ENCODE data around the gene DUSP2.

Gene DUSP2

DNA sequence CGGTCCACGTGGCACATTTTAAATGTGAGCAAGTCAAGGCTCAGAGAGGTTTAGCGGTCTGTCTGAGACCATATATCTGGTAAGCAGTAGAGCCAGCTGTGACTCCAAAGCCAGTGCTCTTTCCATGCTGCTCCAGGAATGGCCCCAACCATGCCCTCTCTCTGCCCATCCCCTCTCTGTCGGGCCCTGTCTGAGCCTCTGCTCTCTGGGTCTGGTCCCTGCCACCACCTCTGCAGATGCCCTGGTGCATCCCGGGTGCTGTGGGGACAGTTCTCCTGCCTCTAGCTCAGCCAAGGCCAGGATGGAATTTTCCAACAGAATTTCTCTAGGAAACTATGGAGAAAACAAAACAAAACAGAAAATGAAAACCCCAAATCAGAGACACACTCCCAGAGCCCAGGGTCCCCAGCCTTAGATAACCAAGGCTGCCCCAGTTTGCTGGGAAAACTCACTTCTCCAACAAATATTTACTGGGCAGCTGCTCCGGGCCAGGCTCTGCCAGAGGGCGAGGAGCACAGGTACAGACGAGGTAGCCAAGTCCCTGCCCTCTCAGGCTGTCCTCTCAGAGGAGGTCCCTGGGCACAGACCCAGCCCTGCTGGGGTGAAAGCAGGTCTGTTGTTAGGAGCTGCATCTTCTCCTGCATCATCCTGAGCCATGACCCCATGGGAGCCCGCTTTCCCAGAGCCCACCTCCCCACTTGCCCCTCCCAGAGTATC lies 38.1 kb downstream of the DUSP2 start:
- H3K36me3 ChIP-seq (ENCODE audit: control insufficient read depth, low read depth, low read length), result no peaks in the 10 kb centered on the region
- H3K27ac ChIP-seq (ENCODE audit: low read length), result no peak overlapping the region
- H3K4me1 ChIP-seq (ENCODE audit: control insufficient read depth, low read depth, low read length), result peaks cover 14% of the 10 kb centered on the region
- no peak overlapping the region for H3K4me3 ChIP-seq (ENCODE audit: low read length)
- no peaks in the 10 kb centered on the region for H3K9me3 ChIP-seq (ENCODE audit: control insufficient read depth, low read depth, low read length)
- H3K9ac ChIP-seq (ENCODE audit: low read length), result no peak overlapping the region
- no peaks in the 10 kb centered on the region for H3K27me3 ChIP-seq (ENCODE audit: control insufficient read depth, insufficient read depth, low read length)

DNA sequence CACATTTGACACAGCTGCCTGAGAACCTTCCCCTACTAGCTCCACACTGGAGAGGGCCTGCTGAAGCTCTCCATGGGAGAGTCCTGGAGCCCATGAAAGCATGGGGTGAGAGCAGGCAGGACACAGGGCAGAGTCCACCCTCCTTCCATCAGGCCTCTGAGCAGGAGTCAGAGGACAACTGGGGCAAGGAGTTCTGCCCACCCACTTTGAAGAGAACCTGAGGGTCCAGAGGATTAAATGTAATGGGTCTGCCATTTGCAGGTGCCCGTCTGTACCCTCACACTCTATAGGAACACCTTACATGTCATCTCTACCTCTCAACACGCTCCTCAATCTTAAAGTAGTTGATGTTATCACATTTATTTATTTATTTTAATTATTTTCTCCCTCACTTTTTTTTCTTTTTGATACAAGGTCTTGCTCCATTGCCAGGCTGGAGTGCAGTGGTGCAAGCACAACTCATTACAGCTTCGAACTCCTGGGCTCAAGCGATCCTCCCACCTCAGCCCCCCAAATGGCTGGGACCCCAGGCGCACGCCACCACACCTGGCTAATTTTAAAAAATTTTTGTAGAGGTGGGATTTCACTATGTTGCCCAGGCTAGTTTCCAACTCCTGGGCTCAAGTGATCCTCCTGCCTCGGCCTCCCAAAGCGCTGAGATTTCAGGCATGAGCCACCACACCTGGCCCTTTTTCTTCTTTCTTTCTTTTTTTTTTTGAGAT lies 39.1 kb downstream of the DUSP2 start:
- no peak overlapping the region for H3K4me3 ChIP-seq (ENCODE audit: low read length)
- no peaks in the 10 kb centered on the region for H3K36me3 ChIP-seq (ENCODE audit: control insufficient read depth, low read depth, low read length)
- no peak overlapping the region for H3K9ac ChIP-seq (ENCODE audit: low read length)
- no peaks in the 10 kb centered on the region for H3K9me3 ChIP-seq (ENCODE audit: control insufficient read depth, low read depth, low read length)
- peaks cover 14% of the 10 kb centered on the region for H3K4me1 ChIP-seq (ENCODE audit: control insufficient read depth, low read depth, low read length)
- no peak overlapping the region for H3K27ac ChIP-seq (ENCODE audit: low read length)
- no peaks in the 10 kb centered on the region for H3K27me3 ChIP-seq (ENCODE audit: control insufficient read depth, insufficient read depth, low read length)

DNA sequence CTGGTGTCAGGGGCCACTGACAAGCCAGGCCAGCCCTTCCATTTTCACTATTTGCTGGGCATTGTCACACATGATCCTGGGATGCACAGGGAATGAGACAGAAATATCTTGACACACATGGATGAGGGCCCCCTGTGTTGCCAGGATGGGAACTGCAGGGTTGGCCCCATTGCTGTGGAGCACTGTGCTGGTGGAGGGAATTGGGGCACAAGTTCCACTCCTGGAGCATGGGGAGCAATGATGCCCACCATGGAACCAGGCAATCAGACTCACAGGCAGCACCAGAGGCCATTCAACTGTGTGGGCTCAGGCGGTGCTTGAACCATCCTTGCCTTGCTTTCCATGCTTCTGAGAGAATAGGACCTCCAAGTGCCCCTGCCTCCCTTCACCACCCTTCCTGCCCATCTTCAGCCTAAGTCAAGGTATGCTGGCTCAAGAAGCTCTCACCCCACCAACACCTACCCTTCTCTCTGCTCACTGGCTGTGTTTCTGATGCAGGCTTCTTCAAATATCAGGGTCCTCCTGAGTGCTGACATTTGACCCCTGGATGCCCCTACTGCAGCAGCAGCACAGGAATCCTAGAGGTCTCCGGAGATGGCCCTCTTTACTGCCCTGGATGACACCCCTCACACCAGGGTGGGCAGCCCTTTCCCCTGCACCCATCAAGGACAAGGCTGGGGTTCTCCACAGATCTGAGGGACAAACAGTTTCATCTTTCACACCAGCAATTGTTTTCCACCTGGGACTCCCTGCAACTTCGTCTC lies 39.9 kb downstream of the DUSP2 start:
- Histone ChIP-seq H3K9me3 (ENCODE audit: control insufficient read depth, low read depth, low read length) (no peaks in the 10 kb centered on the region), H3K4me3 (ENCODE audit: low read length) (no peak overlapping the region), H3K27ac (ENCODE audit: low read length) (no peak overlapping the region), H3K9ac (ENCODE audit: low read length) (no peak overlapping the region), H3K27me3 (ENCODE audit: control insufficient read depth, insufficient read depth, low read length) (no peaks in the 10 kb centered on the region), H3K36me3 (ENCODE audit: control insufficient read depth, low read depth, low read length) (no peaks in the 10 kb centered on the region), H3K4me1 (ENCODE audit: control insufficient read depth, low read depth, low read length) (peaks cover 14% of the 10 kb centered on the region)

DNA sequence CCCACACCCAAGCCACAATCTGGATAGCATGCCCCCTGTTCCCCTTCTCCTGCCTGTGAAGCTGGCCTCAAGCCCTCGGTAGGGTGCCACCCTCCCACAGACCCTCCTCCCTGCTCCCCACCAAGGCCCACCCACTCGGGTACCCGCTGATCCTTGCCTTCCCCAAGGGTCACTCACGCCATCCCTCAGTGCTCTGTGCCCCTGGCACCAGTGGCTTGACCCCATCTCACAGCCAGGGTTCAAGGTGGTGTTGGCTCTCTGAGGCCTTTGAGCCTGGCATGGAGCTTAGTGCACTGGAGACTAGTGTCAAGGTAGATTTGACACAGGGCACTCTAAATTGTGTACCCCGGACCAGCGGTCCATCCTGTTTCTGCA lies 40.8 kb downstream of the DUSP2 start:
- Histone ChIP-seq H3K9ac (ENCODE audit: low read length) (no peak overlapping the region), H3K4me1 (ENCODE audit: control insufficient read depth, low read depth, low read length) (peaks cover 14% of the 10 kb centered on the region), H3K9me3 (ENCODE audit: control insufficient read depth, low read depth, low read length) (no peaks in the 10 kb centered on the region), H3K36me3 (ENCODE audit: control insufficient read depth, low read depth, low read length) (no peaks in the 10 kb centered on the region), H3K27ac (ENCODE audit: low read length) (no peak overlapping the region), H3K4me3 (ENCODE audit: low read length) (no peak overlapping the region), H3K27me3 (ENCODE audit: control insufficient read depth, insufficient read depth, low read length) (no peaks in the 10 kb centered on the region)

DNA sequence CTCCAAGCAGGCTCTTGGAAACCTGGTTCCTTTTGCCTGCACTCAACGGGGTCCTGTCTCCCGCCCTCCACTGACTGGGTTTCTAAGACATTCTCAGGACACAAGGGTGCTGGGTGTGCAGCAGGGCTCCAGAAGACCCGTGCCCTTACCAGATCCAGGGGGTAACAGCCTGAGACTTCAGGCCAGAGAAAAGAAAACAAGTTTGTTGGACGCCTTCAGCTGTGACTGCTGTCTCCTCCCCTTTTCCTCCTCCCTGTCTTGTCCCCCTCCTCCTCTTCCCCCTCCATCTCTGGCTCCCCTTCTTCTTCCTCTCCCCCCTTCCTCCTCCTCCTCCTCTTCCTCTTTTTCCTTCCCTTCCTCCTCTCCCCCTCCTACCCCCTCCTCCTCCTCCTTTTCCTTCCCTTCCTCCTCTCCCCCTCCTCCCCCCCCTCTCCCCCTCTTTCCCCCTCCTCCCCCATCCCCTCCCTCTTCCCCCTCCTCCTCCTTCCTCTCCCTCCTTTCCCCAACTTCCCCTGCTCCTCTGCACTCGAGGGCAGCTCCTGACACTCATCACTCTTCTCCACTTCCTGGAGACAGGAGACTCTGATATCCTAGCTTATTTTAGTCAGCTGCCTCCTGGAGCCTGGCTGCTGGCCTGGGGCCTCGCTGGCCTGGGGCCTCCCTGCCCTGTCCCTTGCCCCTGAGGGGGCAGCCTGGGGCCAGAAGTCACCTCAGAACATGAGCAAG lies 41.3 kb downstream of the DUSP2 start:
- H3K4me3 ChIP-seq (ENCODE audit: low read length), result no peak overlapping the region
- no peak overlapping the region for H3K27ac ChIP-seq (ENCODE audit: low read length)
- no peaks in the 10 kb centered on the region for H3K9me3 ChIP-seq (ENCODE audit: control insufficient read depth, low read depth, low read length)
- H3K36me3 ChIP-seq (ENCODE audit: control insufficient read depth, low read depth, low read length), result no peaks in the 10 kb centered on the region
- H3K27me3 ChIP-seq (ENCODE audit: control insufficient read depth, insufficient read depth, low read length), result no peaks in the 10 kb centered on the region
- peaks cover 13% of the 10 kb centered on the region for H3K4me1 ChIP-seq (ENCODE audit: control insufficient read depth, low read depth, low read length)
- H3K9ac ChIP-seq (ENCODE audit: low read length), result no peak overlapping the region

DNA sequence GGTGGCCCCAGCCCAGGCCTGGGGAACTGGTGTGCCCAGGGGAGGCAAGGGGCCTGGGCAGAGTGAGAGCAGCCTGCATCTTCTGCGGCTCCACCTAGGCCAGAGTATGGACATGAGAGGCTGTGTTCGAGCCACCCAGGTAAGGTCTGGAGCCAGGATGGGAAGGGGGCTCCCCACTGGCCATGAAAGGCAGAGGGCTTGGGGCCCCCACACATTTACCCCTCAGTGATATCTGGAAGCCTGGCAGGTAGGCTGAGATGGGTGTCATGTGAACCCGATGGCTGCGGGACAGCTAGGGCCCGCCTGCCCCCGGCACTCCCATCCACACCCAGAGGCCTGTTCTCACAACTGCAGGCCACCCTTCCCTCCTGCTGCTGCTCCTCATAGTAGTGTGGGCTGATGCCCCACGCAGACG lies 42.0 kb downstream of the DUSP2 start:
- Histone ChIP-seq H3K27ac (ENCODE audit: low read length) (no peak overlapping the region), H3K9ac (ENCODE audit: low read length) (no peak overlapping the region), H3K9me3 (ENCODE audit: control insufficient read depth, low read depth, low read length) (no peaks in the 10 kb centered on the region), H3K36me3 (ENCODE audit: control insufficient read depth, low read depth, low read length) (no peaks in the 10 kb centered on the region), H3K27me3 (ENCODE audit: control insufficient read depth, insufficient read depth, low read length) (no peaks in the 10 kb centered on the region), H3K4me3 (ENCODE audit: low read length) (no peak overlapping the region), H3K4me1 (ENCODE audit: control insufficient read depth, low read depth, low read length) (peaks cover 6% of the 10 kb centered on the region)

DNA sequence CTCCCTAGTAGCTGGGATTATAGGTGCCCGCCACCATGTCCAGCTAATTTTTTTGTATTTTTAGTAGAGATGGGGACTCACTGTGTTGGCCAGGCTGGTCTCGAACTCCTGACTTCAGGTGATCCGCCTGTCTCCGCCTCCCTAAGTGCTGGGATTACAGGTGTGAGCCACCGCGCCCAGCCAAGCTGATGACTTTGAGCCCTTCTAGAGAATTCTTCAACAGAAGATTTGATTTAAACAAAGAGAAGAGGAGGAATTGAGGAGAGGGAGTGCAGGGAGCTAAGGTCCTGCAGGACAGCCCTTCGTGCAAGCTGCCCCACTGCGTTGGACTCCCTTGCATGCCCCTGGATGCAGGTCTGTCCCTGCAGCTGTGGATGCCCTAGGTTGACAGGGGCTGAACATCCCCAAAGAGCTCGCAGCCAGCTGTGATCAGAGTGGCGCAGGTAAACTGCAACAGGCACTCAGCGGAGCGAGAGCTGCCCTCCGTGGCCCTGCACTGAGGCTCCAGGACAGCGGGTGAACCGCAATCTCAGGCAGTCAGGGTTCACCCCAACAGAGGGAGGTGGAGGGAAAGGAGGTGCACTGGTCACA lies 42.5 kb downstream of the DUSP2 start:
- no peaks in the 10 kb centered on the region for H3K27me3 ChIP-seq (ENCODE audit: control insufficient read depth, insufficient read depth, low read length)
- H3K27ac ChIP-seq (ENCODE audit: low read length), result no peak overlapping the region
- no peak overlapping the region for H3K9ac ChIP-seq (ENCODE audit: low read length)
- no peak overlapping the region for H3K4me3 ChIP-seq (ENCODE audit: low read length)
- no peaks in the 10 kb centered on the region for H3K9me3 ChIP-seq (ENCODE audit: control insufficient read depth, low read depth, low read length)
- no peaks in the 10 kb centered on the region for H3K36me3 ChIP-seq (ENCODE audit: control insufficient read depth, low read depth, low read length)
- H3K4me1 ChIP-seq (ENCODE audit: control insufficient read depth, low read depth, low read length), result peaks cover under 1% of the 10 kb centered on the region

DNA sequence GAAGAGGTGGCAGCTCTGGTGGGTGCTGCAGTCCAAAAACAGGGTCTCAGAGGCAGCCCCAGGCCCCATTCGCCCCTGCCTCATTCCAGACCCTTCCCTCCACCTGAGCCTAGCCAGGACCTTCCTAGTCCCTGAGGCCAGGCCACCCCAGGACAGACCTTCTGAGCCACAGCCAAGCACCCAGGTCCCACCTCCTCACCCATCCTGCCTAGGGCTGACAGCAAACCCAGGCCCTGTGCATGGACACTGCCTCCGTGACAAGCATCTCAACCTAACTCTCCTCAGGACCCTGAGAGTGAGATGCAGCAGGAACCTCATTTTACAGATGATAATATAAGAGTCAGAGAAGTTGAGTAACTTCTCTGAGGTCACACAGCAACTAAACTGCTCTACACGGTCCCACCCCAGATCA lies 44.3 kb downstream of the DUSP2 start:
- H3K36me3 ChIP-seq (ENCODE audit: control insufficient read depth, low read depth, low read length), result no peaks in the 10 kb centered on the region
- H3K27me3 ChIP-seq (ENCODE audit: control insufficient read depth, insufficient read depth, low read length), result no peaks in the 10 kb centered on the region
- H3K4me3 ChIP-seq (ENCODE audit: low read length), result no peak overlapping the region
- H3K27ac ChIP-seq (ENCODE audit: low read length), result no peak overlapping the region
- H3K9ac ChIP-seq (ENCODE audit: low read length), result no peak overlapping the region
- H3K9me3 ChIP-seq (ENCODE audit: control insufficient read depth, low read depth, low read length), result no peaks in the 10 kb centered on the region
- H3K4me1 ChIP-seq (ENCODE audit: control insufficient read depth, low read depth, low read length), result no peaks in the 10 kb centered on the region

DNA sequence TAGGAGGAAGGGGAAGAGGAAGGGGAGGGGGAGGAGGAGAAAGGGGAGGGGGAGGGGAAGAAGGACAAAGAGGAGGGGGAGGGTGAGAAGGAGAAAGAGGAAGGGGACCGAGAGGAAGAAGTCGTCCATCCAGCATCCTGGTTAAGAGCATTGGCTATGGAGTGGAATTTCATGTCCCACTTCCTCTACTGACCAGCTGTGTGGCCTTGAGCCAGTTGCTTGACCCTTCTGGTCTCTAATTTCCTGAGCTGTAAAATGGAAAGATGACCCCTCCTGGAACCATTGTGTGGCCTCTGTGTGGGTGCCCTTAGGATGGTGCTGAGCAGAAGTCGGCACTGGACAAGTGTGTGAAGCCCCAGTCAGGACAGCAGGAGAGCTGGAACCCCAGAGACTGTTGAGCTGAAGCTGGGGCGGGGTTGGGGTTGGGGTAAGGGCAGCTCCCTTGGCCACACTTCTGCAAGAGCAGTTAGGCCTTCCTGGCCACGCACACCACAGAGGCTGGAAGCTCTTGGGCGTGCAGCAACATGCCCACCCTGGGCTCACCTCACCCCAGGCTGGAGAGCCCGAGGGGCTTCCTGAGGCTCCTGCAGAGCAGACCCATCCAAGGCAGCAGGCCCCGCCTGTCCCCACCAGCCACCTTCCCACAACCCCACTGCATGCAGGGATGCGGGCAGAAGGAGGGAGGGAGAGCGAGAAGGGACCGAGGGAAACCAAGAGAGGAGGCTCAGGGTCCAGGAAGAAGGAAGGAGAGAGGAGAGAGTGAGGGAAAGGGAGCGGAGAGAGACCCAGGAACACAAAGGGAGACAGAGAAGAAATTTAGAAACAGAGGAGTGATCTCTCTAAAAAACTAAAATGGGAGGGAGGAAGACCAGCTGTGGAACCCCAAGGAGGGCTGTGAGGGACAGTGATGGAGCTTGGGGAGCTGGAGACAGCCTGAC lies 45.1 kb downstream of the DUSP2 start:
- Histone ChIP-seq H3K36me3 (ENCODE audit: control insufficient read depth, low read depth, low read length) (no peaks in the 10 kb centered on the region), H3K9me3 (ENCODE audit: control insufficient read depth, low read depth, low read length) (no peaks in the 10 kb centered on the region), H3K27me3 (ENCODE audit: control insufficient read depth, insufficient read depth, low read length) (no peaks in the 10 kb centered on the region), H3K4me1 (ENCODE audit: control insufficient read depth, low read depth, low read length) (no peaks in the 10 kb centered on the region), H3K27ac (ENCODE audit: low read length) (no peak overlapping the region), H3K9ac (ENCODE audit: low read length) (no peak overlapping the region), H3K4me3 (ENCODE audit: low read length) (no peak overlapping the region)

DNA sequence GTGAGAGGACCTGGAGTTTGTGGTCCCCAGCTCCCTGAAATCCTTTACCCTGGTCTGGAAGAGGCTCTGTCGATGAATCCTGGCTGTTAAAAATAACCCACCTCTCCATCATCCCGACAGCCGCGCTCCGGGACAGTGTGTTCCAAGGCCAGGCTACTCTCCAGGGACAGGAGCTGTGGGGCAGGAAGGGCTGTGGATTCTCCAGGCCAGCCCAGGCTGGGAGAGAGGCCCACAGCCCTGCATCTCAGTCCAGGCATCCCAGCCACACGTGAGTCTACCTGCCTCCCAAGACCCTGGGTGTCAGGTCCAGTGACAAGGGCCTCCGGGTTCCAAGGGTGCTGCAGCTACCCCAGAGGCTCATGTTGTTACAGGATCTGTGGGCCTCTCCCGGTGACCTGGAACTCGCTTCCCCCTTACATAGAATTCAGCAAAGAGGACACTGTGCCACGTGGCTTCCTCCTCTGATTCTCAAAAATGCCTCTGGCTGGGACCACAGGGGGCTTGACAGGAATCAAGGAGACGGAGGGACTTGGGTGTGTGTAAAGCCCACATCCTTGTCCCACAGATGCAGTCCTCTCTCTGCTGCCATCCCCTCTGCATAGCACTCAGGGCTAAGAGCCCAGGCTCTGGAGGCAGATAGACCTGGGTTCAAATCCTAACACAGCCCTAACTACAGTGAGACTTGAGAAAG lies 46.2 kb downstream of the DUSP2 start:
- Histone ChIP-seq H3K9me3 (ENCODE audit: control insufficient read depth, low read depth, low read length) (no peaks in the 10 kb centered on the region), H3K9ac (ENCODE audit: low read length) (no peak overlapping the region), H3K4me1 (ENCODE audit: control insufficient read depth, low read depth, low read length) (no peaks in the 10 kb centered on the region), H3K4me3 (ENCODE audit: low read length) (no peak overlapping the region), H3K36me3 (ENCODE audit: control insufficient read depth, low read depth, low read length) (no peaks in the 10 kb centered on the region), H3K27me3 (ENCODE audit: control insufficient read depth, insufficient read depth, low read length) (no peaks in the 10 kb centered on the region), H3K27ac (ENCODE audit: low read length) (no peak overlapping the region)
